GM12874 (cell line): ENCODE results near the gene STK4.
A peak's percentile ranks its signal among the peaks of the same experiment; 100 is the strongest.

Experiments used
- CTCF ChIP-seq: IDR thresholded peaks from 2 replicates; pipeline ENCODE4 v1.5.1; 2011; ENCODE audit warnings: low read depth, mild to moderate bottlenecking, control low read depth, low read length, moderate library complexity; ENCODE audit not compliant: insufficient read depth

The STK4 gene

GRCh38 chr20:45039475-45039820, 73.1 kb downstream of the STK4 start:
- no peak for TF ChIP-seq CTCF

- TF ChIP-seq CTCF: no peak
Measured at GRCh38 chr20:45041464-45042337, 75.4 kb downstream of the STK4 start.

DNA sequence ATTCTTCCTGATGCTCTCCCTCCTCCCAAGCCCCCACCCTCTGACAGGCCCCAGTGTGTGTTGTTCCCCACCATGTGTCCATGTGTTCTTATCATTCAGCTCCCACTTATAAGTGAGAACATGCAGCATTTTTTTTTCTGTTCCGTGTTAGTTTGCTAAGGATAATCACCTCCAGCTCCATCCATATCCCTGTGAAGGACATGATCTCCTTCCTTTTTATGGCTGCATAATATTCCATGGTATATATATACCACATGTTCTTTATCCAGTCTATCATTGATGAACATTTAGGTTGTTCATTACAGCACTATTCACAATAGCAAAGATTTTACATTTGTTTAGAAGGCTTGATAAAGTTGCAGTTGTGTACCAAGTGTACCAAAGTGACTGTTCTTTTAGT, 76.7 kb downstream of the STK4 start:
- TF ChIP-seq CTCF: no peak

DNA sequence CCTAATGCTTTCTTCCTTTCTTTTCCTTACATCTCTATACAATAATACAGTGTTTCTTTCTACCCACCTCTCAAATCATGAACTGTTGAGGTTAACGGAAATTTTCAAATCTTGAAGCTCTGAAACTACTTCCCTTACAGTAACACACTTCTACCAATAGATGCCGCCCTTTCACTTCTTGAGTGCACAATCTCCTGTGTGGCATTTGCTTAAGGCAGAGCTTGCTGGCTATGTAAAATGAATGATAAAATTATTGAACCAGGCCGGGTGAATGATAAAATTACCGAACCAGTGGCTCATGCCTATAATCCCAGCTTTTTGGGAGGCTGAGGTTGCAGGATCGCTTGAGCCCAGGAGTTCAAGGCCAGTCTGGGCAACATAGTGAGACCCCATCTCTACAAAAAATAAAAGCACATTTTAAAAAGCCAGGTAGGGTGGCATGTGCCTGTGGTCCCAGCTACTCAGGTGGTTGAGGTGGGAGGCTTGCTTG, 77.8 kb downstream of the STK4 start:
- TF ChIP-seq CTCF: peak; percentile 71

DNA sequence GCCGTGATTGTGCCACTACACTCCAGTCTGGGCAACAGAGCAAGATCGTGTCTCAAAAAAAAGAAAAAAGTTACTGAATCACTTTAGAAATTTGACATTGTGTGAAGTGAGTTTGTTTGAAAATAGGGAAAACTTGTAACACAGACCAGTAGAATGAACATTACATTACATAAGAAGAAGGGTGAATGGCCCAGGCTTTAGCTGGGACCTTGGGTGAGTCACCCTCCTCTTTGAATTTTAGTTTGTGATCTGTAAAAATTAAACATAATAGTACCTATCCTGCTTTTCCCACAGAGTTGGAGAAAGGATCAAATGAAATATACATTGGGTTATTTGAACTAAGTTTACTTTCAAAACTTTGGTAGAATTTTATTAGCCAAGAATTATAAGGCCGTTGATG, 78.3 kb downstream of the STK4 start:
- TF ChIP-seq CTCF: no peak

GRCh38 chr20:45047581-45048119, 81.3 kb downstream of the STK4 start:
- TF ChIP-seq CTCF: no peak

DNA sequence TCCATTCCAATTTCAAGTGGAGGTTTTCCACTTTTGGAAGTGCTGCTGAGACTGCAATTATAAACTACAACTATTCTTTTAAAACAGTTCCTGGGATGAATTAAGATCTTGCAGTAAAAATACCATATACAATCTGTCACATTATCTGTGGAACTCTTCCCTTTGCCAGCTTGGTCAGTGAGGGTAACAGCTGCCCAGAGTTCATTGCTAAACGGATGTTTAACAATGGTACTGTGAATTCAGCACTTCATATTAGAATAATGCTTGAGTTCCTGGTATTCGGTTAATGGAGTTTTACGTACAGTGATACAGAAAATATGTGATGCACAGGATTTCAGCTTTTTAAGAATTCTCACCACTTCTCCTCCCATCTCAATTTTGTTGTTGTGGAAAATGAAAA, 83.1 kb downstream of the STK4 start:
- TF ChIP-seq CTCF: no peak
